CD4-positive, alpha-beta T cell treated with Interleukin-2 at 100 ng/mL for 4 hours (primary cell): ENCODE measurements around the gene COLGALT1.
"Not testable (repeated sequence)": the region's sequence is repeated elsewhere in the genome, so short reads cannot be mapped to it uniquely, and the experiment has no call there.

ENCODE experiments used
- DNase-seq: peaks from one replicate; pipeline ENCODE4 v3.0.0-alpha.2; 2020; ENCODE audit warnings: low spot score

COLGALT1 gene

DNA sequence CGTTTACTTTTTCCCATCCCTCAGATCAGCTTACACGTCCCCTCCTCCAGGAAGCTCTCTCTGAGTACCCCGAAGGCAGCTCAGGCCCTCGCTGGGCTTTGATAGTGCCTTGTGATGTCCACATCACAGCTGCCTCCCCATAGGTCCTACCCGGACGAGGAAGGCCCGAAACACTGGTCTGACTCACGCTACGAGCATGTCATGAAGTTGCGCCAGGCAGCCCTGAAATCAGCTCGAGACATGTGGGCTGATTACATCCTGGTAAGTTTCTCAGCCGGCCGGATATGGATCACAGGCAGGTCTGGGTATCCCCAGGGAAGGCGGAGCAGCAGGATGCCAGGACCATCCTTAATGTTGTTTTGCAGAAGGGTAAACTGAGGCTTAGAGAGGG, 4.8 kb downstream of the COLGALT1 start:
- no peak for DNase-seq

DNA sequence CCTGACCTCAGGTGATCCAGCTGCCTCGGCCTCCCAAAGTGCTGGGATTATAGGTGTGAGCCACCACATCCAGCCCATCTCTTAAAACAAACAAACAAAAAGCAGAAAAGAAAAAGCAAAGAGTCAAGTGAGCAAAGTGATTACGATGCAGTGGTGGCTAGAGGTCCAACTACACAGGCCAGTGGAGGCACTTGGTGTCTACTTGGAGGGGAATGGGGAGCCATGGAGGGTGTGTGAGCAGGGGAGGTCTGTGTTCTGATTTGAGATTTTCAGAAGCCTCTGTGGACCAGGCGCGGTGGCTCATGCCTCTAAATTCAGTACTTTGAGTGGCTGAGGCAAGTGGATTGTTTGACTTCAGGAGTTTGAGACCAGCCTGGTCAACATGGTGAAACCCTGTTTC, 6.6 kb downstream of the COLGALT1 start:
- no peak for DNase-seq

DNA sequence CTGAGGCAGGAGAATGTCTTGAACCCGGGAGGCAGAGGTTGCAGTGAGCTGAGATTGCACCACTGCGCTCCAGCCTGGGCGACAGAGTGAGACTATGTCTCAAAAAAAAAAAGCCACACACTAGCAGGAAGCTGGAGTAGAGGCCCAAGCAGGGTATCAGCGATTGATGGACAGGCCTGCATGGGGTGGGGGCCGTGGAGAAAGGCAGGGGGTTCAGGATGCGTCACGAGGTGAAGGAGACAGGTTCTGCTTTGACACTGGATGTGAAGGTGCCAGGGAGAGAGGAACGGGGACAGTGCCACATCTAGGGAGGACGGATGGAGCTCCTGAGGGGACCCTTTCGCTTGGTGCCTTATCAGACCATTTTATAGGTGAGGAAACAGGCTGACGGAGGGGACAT, 7.1 kb downstream of the COLGALT1 start:
- no peak for DNase-seq

DNA sequence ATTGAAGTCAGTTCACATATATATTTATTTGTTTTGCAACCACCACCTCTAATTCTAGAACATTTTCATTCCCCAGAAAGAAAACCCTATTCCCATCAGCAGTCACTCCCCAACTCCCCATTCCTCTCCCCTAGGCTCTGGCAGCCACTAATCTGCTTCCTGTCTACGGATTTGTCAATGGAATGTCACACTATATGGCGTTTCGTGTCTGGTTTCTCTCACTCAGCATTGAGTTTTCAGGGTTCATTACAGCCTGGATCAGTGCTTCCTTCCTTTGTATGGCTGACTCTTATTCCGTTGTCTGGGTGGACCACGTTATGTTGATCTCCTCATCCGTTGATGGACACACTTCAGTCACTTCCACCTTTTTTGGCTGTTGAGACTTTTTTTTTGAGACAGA, 9.3 kb downstream of the COLGALT1 start:
- DNase-seq = no peak

- DNase-seq = no peak
These were observed 10.2 kb downstream of the COLGALT1 start for GRCh38 chr19:17565611-17566010.

- no peak for DNase-seq
These were observed 12.5 kb downstream of the COLGALT1 start for GRCh38 chr19:17567940-17568339.

- not testable (repeated sequence) for DNase-seq
These were observed 14.8 kb downstream of the COLGALT1 start for GRCh38 chr19:17570291-17570690.

- DNase-seq = no peak
These were observed 15.3 kb downstream of the COLGALT1 start for GRCh38 chr19:17570791-17571190.

- no peak for DNase-seq
These were observed 17.2 kb downstream of the COLGALT1 start for GRCh38 chr19:17572638-17573037.

GRCh38 chr19:17575871-17576757, 20.7 kb downstream of the COLGALT1 start:
- DNase-seq = no peak

DNA sequence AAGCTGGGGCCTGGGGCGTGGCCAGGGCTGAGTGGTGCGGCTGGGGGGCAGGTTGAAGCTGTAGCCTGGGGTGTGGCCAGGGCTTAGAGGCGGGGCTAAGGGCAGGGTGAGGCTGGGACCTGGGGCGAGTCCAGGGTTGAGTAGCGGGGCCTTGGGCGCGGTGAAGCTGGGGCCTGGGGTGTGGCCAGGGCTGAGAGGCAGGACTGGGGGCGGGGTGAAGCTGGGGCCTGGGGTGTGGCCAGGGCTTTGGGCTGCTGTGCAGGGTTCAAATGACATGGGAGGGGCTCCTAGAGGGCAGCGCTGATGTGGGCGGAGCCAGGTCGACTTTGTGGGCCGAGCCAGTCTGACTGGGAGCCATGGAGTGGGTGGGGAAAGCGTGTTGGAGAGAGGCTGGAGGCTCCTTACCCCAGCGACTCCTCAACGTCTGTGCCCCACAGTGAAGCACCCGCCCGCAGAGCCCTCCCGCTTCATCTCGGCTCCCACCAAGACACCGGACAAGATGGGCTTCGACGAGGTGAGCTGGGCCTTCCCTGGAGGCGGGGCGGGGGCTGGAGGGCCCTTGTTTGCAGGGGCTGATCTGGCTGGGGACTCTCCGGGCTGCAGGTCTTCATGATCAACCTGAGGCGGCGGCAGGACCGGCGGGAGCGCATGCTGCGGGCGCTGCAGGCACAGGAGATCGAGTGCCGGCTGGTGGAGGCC, 21.5 kb downstream of the COLGALT1 start:
- no peak for DNase-seq

DNA sequence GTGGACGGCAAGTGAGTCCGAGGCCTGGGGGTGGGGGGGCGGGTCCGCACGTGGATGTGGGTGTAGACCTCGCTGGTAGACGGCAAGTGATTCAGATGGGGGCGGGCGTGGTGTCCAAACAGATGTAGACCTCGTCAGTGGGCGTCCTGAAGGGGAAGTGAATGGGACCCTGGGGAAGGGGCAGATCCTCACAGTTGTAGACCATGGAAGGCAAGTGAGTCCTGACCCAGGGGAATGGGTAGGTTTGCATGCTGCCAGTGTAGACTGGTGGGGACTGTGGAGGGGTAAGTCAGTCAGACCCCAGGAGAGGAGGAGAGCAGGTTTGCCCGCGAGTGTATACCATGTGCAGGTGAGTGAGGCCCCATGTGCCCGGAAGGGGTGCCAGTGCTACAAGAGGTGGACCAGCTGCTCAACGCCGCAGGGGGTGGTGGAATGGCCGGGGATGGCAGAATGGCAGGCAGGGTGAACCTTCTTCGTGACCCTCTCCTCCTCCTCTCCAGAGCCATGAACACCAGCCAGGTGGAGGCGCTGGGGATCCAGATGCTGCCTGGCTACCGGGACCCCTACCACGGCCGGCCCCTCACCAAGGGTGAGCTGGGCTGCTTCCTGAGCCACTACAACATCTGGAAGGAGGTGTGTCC, 22.1 kb downstream of the COLGALT1 start:
- DNase-seq = no peak

GRCh38 chr19:17579661-17580244, 24.3 kb downstream of the COLGALT1 start:
- DNase-seq = no peak

GRCh38 chr19:17580470-17581144, 25.2 kb downstream of the COLGALT1 start:
- DNase-seq = no peak

GRCh38 chr19:17581211-17581874, 25.9 kb downstream of the COLGALT1 start:
- no peak for DNase-seq

DNA sequence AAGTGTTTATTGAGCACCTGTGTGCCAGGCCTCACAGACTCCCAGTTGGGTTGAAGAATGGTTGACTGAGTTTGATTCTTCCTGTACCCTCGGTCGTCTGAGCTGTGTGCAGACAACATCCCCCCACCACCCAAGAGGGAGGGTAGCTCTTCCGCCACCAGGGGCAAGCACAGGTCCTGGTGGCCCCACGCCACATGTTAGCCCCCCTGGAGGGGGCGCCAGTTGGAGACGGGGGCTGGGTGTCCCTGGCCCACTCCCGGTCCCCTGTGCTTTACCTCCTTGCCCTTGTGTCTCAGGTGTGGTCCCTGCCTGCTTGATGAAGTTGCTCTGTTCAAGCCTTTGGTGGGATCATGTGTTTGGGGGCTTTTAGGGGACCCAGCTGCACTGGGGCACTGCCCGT, 27.2 kb downstream of the COLGALT1 start:
- no peak for DNase-seq

DNA sequence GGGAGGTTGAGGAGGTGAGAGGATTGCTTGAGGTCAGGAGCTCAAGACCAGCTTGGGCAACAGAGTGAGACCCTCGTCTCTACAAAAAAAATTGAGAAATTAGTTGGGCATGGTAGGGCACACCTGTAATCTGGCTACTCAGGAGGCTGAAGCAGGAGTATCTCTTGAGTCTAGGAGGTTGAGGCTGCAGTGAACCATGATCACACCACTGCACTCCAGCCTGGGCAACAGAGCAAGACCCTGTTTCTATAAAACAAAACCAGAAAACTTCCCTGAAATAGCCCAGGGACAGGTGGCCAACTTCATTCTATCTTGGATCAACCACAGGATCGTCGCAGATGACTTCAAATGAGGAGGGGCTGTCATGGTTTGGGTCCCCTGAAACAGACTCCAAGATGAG, 28.7 kb downstream of the COLGALT1 start:
- no peak for DNase-seq

DNA sequence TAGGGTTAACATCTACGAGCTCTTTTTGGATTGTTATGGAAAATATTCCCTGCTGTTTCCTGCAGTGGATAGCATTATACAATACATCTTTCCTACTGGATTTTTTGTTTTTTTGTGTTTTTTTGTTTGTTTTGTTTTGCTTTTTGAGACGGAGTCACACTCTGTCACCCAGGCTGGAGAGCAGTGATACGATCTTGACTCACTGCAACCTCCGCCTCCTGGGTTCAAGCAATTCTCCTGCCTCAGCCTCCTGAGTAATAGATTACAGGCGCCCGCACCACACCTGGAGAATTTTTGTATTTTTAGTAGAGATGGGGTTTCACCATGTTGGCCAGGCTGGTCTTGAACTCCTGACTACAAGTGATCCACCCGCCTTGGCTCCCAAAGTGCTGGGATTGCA, 29.9 kb downstream of the COLGALT1 start:
- DNase-seq = not testable (repeated sequence)

GRCh38 chr19:17590866-17591265, 35.4 kb downstream of the COLGALT1 start:
- no peak for DNase-seq

- not testable (repeated sequence) for DNase-seq
These were observed 38.8 kb downstream of the COLGALT1 start for GRCh38 chr19:17594296-17594695.

- not testable (repeated sequence) for DNase-seq
These were observed 42.6 kb downstream of the COLGALT1 start for GRCh38 chr19:17598063-17598462.
